HFFc6 (cell line): ENCODE measurements around the gene SERP1. TPM values are rescaled to one million over a fixed set of nuclear protein-coding genes. Genes with fewer than 3 reads are reported as not detected.

Source experiments
- DNase-seq: peaks from one replicate; pipeline ENCODE4 v3.0.0-alpha.2; 2018
- H3K27ac Mint-ChIP-seq: 2 replicates; pipeline ENCODE4 v1.8.0; 2020; ENCODE audit warnings: mild to moderate bottlenecking, mixed read lengths
- H3K27me3 Mint-ChIP-seq: 2 replicates; pipeline ENCODE4 v1.8.0; 2021; ENCODE audit warnings: mild to moderate bottlenecking, moderate library complexity, mixed read lengths; ENCODE audit not compliant: insufficient read depth
- H3K36me3 Mint-ChIP-seq: 2 replicates; pipeline ENCODE4 v1.8.0; 2021; ENCODE audit warnings: low read depth, mixed read lengths
- H3K4me1 Mint-ChIP-seq: 2 replicates; pipeline ENCODE4 v1.8.0; 2020; ENCODE audit warnings: low read depth, mixed read lengths
- H3K4me3 Mint-ChIP-seq: 2 replicates; pipeline ENCODE4 v1.8.0; 2020; ENCODE audit warnings: mild to moderate bottlenecking, moderate library complexity, mixed read lengths
- H3K9me3 Mint-ChIP-seq: 2 replicates; pipeline ENCODE4 v1.8.0; 2020; ENCODE audit warnings: mild to moderate bottlenecking, mixed read lengths
- CTCF ChIP-seq: fragments of 200-600 bp; sonication (generic); IDR thresholded peaks from 2 replicates; pipeline ENCODE4 v1.5.0; 2021; ENCODE audit warnings: antibody characterized with exemption, mild to moderate bottlenecking
- total RNA-seq, 6 experiments: library from RNA; stranded (reverse); fragmentation: NEBNext Ultra II Directional; extraction: Animal tissue kit (Norgen Biotek cat#: 25700); gene quantifications; 2 replicates in 1 of 6; 3 replicates in 5 of 6; pipeline ENCODE4 v1.2.3, GENCODE V29; 2021

The SERP1 gene
- total RNA-seq, 6 experiments from 2014 or later, result 108 to 122 (median 112) TPM

DNA sequence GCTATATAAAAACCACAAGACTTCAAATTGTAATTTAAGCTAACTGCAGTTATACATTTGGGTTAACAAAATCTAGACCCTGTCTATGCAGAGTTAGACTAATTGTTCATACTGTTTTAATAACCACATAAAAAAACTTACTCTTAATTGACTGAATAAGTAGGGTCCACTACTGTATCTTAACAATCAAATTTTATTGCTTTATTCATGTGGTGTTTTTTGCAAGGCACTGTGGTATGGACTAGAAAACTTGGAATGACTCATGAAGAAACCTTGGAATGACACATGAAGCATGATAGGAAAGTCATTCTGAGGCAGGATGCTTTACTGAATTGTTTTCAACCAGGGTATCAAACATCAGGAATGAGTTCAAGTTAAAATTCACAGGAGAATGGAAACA, 2.3 kb downstream of the SERP1 start:
- peak overlapping the region; percentile 83 for H3K27ac Mint-ChIP-seq
- no peaks in the 10 kb centered on the region for H3K9me3 Mint-ChIP-seq
- no peak for TF ChIP-seq CTCF
- peaks cover 1% of the 10 kb centered on the region for H3K27me3 Mint-ChIP-seq
- H3K4me1 Mint-ChIP-seq, result peaks cover 48% of the 10 kb centered on the region
- peak; percentile 75 for DNase-seq
- H3K4me3 Mint-ChIP-seq, result peak overlapping the region; percentile 99
- peaks cover 36% of the 10 kb centered on the region for H3K36me3 Mint-ChIP-seq

DNA sequence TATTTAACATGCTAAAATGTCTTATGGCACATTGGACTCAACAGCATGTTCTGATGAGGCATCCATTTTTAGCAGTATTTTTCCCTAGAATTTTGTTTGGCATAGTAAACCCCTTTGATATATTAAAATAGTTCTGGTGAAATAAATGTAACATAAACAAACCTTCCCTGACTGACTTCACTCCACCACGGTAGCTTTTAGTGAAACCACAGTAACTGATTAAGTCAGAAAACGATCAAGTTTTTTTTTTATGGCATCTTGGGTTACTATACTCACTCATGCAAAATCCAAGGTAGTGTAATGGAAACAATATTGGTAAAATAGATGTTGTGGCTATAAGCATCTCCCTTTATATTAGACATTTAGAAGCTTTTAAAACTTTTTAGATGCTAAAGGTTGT, 2.8 kb downstream of the SERP1 start:
- H3K36me3 Mint-ChIP-seq, result peaks cover 36% of the 10 kb centered on the region
- H3K4me3 Mint-ChIP-seq, result peak overlapping the region; percentile 99; the same call in 1 of the 2 replicates
- no peak for TF ChIP-seq CTCF

GRCh38 chr3:150543128-150543527, 3.2 kb downstream of the SERP1 start:
- peaks cover 1% of the 10 kb centered on the region for H3K27me3 Mint-ChIP-seq
- no peaks in the 10 kb centered on the region for H3K9me3 Mint-ChIP-seq
- no peak for DNase-seq
- H3K4me1 Mint-ChIP-seq, result peaks cover 40% of the 10 kb centered on the region
- no peak for TF ChIP-seq CTCF
- H3K4me3 Mint-ChIP-seq, result no peak overlapping the region
- H3K27ac Mint-ChIP-seq, result no peak overlapping the region
- peaks cover 36% of the 10 kb centered on the region for H3K36me3 Mint-ChIP-seq

More for the DNA sequence above, 2.8 kb downstream of the SERP1 start:
- peak overlapping the region; percentile 83 for H3K27ac Mint-ChIP-seq
- H3K9me3 Mint-ChIP-seq, result no peaks in the 10 kb centered on the region
- peaks cover 44% of the 10 kb centered on the region for H3K4me1 Mint-ChIP-seq
- peaks cover 1% of the 10 kb centered on the region for H3K27me3 Mint-ChIP-seq
- no peak for DNase-seq

- Mint-ChIP-seq H3K36me3 (peaks cover 29% of the 10 kb centered on the region), H3K27ac (no peak overlapping the region), H3K27me3 (peaks cover 1% of the 10 kb centered on the region; the same call in 1 of the 2 replicates), H3K4me1 (peaks cover 29% of the 10 kb centered on the region), H3K9me3 (no peaks in the 10 kb centered on the region), H3K4me3 (no peak overlapping the region)
- no peak for TF ChIP-seq CTCF
- DNase-seq, result no peak
Observed at GRCh38 chr3:150540991-150541390, 5.3 kb downstream of the SERP1 start.

DNA sequence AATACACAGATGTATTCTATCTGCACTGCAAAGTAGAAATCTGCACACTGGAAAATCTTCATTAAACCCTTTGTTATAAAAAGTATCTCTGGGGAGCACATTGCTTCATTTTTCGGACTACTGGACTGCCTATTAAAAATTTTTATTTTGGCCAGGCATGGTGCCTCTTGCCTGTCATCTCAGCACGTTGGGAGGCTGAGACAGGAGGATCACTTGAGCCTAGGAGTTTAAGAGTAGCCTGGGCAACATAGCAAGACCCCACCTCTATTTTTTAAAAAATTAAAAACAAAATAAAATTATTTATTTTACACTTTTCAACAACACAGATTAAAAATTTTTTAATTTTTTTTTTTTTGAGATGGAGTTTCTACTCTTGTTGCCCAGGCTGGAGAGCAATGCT, 6.0 kb downstream of the SERP1 start:
- Mint-ChIP-seq H3K4me3 (no peak overlapping the region), H3K27me3 (no peaks in the 10 kb centered on the region), H3K27ac (no peak overlapping the region), H3K36me3 (peaks cover 25% of the 10 kb centered on the region), H3K9me3 (no peaks in the 10 kb centered on the region), H3K4me1 (peaks cover 29% of the 10 kb centered on the region)
- no peak for TF ChIP-seq CTCF
- no peak for DNase-seq
